AG20443 (cell line): ENCODE measurements around the gene ST8SIA5.

Source experiments
- DNase-seq: peaks from one replicate; pipeline ENCODE4 v3.0.0; 2012; ENCODE audit warnings: low spot score, mixed read lengths

ST8SIA5 gene

DNA sequence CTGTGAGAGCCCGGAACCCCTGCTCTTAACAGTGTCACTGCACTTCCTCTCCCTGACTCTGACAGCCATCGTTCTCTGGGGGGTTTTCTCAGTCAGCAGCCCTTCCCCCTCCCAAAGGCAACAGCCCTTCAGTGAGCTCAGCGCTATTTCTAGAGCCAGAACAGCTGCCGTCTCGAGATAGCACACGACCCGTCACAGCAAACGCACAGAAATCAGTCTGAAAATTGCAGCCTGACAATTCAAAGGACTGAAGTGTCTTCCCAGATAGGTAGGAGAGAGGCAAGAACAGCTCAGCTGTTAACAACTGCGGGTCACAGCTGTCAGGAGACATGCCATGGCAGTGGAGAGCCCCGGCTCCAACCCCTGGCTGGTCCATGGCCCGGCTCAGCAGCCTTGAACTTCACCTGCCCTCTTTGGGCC, 45.4 kb downstream of the ST8SIA5 start:
- DNase-seq, result no peak

DNA sequence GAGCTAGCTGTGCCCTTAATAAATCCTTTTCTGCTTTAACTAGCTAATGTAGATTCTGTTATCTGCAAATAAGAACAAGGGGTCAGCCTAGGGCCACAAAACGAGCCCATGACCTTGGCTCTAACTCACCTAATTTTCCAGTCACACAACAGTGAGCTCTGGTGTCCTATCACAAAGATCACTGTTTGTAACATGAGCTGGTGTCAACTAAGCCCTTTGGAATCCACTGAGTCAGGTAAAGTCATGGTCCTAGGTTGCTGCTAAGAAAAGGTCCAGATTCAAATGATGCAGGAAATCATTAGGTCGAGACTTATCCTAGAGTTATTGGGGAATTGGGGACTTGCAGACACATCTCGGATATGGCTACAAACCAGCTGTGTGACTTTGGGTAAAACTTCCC, 49.9 kb downstream of the ST8SIA5 start:
- no peak for DNase-seq

DNA sequence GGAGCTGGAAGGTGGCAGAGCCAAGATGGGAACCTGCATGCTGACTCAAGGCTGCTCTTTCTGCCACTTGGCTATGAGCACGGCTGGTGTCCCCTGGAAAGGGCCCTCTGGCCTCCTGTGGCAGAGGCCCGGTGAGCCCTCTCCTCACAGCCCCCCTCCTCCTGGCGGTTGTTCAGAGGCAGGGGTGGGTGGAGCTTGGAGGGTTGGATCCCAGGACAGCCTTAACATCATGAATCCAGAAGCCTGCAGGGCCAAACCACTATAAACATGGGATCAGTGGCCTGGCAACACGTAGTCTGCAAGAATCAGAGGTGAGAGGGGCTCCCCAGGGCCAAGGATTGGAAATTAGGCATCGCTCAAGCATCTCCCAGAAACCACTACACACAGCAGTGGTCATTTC, 51.3 kb downstream of the ST8SIA5 start:
- DNase-seq, result no peak

DNA sequence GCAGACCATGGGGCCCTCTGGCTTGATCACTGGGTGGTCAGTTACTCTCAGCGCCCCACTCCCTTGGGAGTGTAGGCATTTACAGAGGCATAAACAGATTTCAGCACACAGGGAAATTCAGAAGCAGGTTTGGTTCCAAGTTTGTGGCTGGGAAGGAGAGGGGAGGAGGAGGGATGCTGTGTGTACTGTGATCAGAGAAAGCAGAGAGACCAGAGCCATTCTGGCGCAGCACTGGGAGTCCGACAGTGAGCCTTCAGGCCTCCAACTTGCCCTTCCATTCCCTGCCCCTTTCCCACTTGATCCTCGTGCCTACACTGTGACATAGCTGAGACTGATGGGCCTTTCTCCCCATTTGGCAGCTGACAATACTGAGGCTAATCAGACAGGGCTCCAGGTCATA, 52.0 kb downstream of the ST8SIA5 start:
- DNase-seq, result no peak

DNA sequence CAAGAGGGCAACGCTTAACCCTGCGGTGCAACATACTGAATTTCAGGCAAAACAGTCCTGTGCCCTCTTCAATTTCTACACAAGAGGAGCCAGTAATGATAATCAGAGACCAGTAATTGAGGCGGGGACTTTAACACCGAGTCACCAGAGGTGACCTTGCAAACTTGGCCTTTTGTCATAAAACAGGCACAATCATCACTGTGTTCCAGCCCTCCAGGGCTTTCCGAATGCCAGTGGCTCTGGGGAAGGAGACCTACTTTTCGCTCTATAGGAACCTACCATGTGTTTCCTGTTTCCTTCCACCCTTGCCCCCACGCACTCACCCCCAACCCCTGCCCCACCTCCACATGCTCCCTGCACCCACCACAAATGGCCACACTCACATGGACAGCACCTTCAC, 52.7 kb downstream of the ST8SIA5 start:
- no peak for DNase-seq

DNA sequence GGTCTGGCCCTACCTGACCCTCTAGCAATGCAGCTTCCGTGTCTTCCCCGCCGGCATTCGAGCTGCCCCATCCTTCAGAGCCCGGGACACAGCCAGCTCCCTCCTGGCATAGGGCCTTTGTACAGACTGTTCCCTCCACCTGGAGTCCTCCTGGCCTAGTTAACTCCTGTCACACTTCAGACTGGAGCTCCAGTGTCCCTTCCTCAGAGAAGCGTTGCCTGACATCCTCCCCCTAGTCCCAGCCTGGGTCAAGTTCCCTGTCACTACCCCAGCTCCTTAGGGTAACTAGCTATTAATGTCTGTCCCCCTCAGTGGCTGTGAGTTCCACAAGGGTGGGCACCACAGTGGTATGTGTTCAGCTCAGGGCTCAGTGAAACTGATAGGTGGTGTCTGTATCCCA, 54.4 kb downstream of the ST8SIA5 start:
- no peak for DNase-seq

DNA sequence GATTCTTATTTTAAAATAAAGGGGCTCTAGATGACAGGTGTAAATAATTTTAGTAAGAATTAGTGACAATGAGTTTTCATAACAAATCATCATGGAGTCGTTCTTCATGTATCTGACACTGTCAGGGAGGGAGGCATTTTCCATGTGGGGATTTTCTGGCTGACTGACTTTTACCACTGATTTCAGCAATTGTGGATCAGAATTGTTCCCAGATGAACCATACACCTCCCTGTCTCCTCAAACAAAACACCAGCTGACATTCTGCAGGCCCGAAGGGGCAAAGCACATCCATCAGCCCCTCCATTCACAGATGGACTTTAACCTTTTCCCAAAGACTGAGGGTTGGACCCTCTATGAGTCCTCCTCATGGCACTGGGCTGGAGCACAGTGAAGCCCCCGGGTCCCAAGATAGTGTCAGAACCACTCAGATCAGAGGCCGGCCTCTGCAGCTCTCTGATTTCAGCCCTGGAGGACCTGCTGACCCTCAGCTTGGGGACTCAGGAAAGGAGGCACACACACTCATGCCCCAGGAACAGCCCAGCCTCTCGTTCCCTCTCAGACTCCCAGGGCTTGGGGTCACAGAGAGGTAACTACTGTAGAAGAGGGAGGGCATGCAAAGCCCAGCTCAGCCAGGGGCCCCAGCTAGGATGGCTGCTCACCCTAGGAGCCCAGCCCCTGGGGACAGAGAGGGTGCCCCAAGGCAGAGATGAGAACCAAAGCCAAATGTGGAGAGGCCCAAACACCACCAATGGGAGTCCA, 56.6 kb downstream of the ST8SIA5 start:
- no peak for DNase-seq

DNA sequence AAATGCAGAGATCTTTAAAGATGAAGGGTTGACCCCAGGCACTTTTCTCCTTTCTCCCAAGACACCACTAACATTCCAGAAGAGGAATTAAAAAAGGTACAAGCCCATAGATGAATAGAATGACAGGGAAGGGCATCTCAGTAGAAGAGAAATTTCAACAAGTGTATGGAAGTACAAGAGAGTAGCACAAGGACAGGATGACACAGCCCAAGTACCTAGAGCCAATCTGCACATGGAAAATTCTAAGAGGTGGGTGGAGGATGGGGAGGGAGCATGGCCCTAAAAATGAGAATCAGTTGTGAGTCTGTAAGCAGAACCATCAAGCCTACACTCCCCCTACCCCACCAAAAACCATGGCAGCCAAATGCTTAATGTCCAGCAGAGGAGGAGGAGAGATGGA, 60.2 kb downstream of the ST8SIA5 start:
- DNase-seq, result no peak

DNA sequence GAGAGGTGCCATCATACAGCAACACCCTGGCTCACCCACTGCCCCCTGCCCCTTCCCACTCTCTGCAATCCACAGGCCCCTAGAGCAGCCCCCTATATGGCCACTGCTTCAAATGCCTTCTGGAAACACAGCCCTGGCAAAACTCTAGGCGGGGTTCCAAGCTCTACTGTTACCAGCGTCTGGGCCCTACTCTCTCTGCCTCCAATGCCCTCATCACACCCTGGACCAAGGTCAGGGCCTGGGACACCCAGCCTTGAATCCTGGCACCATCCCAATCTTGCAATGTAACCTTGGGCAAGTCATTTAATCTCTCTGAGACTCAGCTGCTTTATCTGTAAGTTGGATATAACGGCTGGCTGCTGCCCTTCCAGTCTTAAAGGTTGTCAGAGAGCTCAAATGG, 60.6 kb downstream of the ST8SIA5 start:
- no peak for DNase-seq

DNA sequence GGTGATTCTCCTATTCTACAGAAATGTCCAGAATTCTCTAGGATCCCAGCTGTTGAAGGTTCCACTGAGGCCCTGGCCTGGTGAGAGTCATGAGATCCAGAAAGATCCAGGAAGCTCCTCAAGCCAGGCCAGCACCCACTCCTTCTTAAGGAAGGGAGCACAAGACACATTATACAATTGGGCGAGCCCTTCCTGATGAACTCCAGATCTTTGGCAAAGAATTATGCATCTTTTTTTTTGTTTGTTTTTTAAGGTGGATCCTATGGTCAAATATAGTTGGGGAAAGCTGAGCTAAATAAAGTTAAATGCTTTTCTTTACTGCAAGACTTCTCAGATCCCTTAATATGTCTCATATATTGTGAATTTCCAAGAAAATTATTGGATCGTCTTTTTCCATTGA, 62.9 kb downstream of the ST8SIA5 start:
- DNase-seq, result no peak

DNA sequence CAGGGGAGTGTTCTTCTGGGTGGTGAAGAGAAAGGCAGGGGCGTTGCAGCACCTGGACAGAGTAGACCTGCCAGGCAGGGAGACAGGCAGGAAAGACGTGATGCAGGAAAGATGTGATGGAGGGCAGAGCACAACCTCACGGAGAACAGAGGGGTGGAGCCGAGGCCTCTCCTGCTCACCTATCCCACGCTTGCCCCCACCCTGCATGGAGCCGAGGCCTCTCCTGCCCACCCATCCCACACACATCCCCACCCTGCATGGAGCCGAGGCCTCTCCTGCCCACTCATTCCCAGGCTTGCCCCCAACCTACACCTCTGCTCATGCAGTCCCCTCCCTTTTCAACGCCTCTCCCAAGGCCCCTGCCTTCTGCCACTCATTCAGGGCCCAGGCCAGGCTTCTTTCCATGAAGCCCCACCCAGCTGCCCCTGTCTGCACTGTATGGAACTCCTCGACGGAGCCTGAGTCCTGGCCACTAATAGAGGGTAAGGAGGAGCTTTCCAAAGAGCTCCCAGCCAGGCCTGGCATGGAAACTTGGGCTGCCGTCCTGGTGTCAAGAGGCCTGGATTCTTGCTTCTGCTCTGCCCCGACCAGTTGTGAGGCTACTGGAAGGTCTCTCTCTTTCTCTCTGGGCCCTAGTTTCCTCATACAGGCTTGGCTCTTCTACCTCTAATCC, 67.9 kb downstream of the ST8SIA5 start:
- no peak for DNase-seq

DNA sequence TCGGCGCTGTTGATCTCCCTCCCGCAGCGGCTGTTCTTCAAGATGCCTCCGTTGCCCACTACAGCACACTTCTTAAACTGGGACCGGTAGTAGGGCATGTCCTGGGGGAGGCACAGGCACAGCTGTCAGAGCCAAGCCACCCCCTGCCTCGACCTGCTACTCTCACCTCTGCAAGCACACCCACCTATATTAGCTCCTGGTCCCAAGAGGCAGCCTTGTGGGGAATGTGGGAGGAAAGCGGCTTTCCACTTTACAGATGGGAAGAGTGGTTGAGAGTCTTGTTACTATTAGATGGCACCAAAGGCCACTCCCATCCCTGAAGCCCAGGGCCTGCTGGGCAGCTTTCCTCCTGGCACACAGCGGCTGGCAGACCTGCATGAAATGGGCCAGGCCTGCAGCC, 70.7 kb downstream of the ST8SIA5 start:
- DNase-seq, result no peak

DNA sequence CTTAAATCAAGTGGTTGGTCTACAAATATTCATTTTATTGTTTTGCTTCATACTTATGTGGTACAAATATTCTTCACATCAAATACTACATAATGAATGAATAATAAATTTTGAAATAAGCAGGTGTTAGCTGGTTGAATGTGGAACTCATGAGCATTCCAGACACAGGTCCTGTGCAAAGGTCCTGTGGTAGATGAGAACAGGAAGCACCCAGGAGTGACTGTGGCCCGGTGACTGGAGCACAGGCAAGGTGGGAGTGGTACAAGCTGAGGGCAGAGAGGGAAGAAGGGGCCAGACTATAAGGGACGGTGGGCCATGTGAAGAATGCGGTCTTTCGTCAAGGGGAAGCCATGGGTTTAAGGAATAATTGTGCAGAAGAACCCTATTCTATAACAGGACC, 73.6 kb downstream of the ST8SIA5 start:
- no peak for DNase-seq

DNA sequence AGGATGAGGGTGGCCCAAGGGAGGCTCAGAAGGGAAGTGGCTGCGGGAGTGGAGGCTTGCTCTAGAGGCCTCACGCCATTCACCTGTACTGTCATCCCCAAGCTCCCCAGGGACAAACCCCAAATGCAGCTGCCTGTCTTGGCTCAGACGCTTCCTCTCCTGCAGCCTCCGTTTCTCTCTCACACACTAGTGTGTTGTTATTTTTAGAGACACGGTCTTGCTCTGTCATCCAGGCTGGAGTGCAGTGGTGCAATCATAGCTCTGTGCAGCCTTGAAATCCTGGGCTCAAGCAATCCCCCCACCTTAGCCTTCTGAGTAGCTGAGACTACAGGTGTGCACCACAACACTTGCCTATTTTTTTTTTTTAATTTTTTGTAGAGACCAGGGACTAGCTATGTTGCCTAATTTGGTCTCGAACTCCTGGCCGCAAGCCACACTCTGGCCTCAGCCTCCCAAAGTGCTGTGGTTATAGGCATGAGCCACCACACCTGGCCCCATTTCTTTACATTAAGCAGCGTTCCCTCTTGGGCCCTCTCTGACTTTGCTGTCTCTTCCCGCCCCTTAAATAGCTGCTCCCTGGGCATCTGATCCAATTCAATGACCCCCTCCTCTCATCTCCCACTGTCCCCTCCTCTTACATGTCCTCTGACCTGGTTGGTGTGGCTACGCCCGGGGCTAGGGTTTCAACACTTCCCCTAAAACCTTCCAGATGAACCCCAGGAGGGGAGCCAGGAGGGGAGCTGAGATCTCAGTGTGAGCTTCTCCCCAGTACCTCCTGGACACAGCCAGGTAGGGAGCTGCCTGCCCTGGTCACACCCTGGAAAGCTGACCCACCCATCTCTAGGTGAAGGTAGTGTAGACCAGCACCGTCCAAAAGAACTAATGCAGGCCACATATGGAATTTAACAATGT, 75.8 kb downstream of the ST8SIA5 start:
- DNase-seq, result no peak

DNA sequence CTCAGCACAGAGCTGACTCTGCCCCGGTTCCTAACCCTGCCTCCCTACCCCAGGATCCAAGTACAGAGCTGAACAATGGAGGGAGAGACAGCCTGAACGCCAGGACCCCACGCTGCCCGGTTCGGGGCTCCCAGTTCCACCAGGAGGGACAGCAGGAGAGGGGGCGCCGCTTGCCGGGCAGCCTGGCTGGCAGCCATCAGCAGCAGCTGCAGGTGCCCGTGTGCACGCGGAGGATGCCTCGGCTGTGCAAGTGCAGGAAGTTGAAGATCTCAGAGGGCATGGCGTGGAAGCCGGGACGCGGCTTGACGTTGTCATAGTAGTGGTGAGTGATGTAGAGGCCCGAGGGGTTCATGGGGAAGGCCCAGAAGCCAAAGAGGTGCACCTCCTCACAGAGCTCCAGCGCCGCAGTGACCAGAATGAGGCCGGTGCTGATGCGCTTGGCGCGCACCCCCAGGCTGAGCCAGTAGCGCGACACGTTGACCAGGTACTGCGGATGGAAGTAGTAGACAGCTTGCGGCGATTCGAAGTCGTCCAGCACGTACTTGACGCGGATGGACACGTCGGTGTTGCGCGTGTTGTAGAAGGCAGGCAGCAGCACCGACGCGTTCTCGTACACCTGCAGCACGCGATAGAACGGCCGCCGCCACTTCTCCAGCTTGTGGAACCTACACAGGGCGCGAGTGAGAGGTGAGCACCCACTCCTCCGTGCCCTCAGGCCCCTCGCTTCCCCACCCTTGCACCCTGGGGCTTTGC, 76.8 kb downstream of the ST8SIA5 start:
- no peak for DNase-seq

DNA sequence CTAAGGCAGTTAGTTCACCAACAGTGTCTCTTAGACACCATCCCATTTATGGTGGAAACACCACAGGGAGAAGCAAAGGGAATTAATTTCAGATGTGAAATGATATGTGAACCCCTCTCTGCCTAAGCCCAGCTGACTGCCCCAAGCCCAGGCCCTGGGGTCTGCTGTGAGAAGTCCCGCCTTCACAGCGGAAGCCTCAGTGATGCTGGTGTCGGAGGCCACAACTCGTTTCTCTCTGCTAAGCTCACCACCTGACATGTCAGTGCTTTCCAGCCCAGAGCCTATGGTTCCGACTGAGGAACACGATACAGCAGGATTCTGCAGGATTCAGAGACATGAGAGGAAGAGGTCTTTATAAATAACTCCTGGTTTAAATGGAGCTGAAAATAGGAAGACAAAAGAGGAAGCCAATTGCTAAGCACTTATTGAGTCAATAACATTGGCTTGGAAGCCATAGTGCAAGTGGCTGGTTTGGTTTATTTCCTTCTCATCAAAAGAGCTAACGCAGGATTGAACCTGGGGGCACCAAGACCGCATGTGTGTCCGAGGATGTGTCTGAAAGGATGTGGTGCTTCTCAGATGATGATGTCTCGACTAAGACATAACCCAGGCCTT, 78.0 kb downstream of the ST8SIA5 start:
- DNase-seq, result no peak

DNA sequence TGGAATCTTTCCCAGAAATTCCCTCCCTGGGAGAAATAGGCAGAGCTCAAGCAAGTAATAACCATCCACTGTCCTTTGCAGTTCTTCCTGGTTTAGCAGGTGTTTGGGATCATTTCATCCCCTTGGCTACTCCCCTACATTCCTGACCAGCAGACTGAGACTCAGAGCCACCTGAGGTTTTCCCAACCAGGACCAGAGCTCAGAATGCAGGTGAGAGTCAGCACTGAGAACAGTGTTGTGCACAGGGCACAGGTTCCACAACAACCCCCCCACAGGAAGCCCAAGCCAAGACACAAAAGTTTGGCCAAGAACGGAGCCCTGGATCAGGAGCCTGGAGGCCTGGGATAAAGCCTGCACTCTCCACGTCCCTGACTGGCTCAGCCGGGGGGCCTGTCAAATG, 78.8 kb downstream of the ST8SIA5 start:
- DNase-seq, result no peak

DNA sequence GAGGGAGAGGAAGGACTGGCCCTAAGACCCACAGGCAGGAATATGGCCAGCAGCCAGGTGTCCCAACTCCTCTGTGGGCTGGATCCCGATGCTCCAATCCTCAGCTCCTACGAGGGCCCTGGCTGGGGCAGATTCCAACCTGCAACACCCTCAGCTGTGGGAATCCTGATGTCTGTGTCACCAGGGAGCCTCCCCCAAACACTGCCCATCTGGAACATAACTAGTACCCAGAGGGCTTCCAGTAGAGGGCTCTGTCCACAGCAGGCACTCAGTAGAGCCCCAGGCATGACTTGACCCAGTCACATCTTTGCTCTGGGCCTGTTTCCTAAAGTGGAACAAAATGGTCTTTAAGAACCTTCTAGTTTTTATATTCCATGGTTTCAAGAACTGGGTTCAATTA, 79.2 kb downstream of the ST8SIA5 start:
- peak; percentile 52 for DNase-seq

DNA sequence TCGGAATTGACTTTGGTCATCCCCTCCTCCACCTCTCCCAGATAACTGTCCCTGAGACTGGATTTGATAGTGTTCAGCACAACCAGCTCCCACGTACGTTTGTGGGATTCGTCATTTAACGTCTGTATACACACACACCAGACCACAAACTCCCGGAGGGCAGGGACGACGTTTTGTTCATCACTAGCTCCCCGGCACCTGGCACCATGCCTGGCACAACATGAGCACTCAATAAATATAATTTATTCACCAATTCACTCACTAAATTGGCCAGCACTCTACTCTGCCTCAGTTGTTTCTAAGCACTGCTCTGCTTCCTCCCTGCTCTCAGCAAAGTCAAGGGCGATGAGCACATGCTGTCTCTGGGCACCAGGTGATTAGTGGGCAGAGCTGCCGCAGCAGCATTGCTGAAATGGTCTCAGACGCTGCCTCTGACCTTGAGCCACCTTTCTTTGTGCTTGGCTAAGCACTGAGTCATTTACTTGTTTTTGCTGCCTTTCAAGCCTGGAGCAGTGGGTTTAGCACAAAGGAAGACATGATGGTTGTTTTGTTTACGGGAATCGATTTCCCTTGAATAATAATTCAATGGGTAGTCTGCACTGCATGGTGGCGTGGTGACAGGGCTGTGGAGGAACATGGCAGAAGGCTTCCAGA, 80.5 kb downstream of the ST8SIA5 start:
- DNase-seq, result no peak

DNA sequence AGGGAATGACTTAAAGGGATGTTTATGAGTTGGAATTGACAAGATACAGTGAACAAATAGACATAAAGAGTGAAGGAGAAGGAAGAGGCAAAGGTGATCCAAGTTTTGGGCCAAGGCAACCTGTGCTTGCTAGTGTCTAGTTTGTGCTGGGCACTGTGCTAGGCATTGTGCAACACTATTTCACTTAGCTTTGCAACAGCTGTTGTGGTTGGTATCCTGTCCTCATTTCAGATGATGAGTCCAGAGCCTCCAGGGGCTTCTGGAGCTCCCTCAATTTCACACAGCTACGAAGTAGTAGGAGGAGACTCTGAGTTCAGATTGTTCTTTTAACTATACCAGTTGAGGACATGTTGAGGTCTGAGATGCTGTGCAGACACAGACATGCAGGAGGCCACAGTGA, 81.7 kb downstream of the ST8SIA5 start:
- DNase-seq, result no peak
